AG09309 (cell line): ENCODE results near the gene RNASEL.
"Not testable (repeated sequence)": the region's sequence is repeated elsewhere in the genome, so short reads cannot be mapped to it uniquely, and the experiment has no call there.

ENCODE experiments used
- DNase-seq: peaks from one replicate; pipeline ENCODE4 v3.0.0-alpha.2; 2010; ENCODE audit warnings: low read depth
- H3K4me3 ChIP-seq: 2 replicates; pipeline ENCODE4 v1.5.1; 2011; ENCODE audit warnings: mild to moderate bottlenecking, low read depth, low read length, moderate library complexity; ENCODE audit not compliant: control insufficient read depth
- TF ChIP-seq, protein P1 (sequence below): IDR thresholded peaks from 2 replicates; pipeline ENCODE4 v1.5.1; 2011; ENCODE audit warnings: mild to moderate bottlenecking, low read depth, low read length, inconsistent platforms; ENCODE audit not compliant: insufficient read depth, control insufficient read depth; ENCODE audit errors: missing control alignments

Gene RNASEL

DNA sequence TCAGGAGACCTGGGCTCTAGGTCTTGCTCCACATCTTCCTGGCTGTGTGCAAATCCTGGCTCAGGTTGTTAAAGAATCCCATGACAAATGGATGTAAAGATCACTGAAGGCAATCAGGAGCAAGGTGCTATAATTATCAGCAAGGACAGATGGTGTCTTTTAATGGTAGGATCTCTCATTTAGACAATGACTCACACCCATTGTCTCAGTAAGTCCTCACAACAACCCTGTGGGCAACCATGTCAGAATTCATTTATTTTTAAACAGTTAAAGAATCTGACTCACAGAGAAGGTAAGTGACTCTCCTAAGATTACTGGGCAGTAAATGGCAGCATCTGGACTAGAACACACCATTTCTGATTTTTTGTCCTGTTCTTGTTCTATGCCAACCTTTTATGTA lies 32.8 kb downstream of the RNASEL start:
- DNase-seq = no peak

DNA sequence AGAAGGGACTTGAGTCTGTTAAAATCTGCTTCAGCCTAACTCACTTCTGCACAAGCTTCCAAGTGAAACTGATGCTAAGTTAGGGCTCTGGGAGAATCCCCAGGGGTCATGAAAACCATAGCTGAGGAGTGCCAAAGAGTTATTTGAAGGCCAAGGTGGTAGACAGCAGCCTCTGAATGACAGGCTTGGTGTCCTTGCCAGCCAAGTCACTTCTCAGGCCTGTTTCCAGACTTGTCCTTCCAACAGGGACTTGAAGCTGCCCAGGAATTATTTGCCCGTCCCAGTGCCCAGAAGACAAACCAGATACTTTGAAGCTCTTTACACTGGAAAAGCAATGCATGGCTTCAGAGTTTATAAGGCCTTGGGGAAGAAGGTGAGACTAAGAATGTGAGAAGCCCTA lies 33.6 kb downstream of the RNASEL start:
- TF ChIP-seq, protein P1, sequence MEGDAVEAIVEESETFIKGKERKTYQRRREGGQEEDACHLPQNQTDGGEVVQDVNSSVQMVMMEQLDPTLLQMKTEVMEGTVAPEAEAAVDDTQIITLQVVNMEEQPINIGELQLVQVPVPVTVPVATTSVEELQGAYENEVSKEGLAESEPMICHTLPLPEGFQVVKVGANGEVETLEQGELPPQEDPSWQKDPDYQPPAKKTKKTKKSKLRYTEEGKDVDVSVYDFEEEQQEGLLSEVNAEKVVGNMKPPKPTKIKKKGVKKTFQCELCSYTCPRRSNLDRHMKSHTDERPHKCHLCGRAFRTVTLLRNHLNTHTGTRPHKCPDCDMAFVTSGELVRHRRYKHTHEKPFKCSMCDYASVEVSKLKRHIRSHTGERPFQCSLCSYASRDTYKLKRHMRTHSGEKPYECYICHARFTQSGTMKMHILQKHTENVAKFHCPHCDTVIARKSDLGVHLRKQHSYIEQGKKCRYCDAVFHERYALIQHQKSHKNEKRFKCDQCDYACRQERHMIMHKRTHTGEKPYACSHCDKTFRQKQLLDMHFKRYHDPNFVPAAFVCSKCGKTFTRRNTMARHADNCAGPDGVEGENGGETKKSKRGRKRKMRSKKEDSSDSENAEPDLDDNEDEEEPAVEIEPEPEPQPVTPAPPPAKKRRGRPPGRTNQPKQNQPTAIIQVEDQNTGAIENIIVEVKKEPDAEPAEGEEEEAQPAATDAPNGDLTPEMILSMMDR = no peak
- no peak for DNase-seq

More for the DNA sequence above, 32.8 kb downstream of the RNASEL start:
- H3K4me3 ChIP-seq = no peak overlapping the region
- TF ChIP-seq, protein P1 = no peak

DNA sequence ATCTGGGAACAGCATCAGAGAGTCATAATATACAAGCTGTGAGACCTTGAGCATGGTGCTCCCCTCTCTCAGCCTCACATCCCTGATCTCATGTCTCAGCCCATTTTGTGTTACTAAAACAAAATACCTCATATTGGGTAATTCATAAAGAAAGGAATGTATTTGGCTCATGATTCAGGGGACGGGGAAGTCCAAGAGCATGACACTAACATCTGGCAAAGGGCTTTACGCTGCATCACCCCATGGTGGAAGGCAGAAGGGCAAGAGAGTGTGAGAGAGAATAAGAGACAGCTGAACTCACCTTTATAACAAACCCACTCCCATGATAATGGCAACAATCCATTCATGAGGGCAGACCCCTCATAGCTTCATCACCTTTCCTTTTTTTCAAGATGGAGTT lies 36.5 kb downstream of the RNASEL start:
- no peak for DNase-seq

More for the DNA sequence above, 33.6 kb downstream of the RNASEL start:
- H3K4me3 ChIP-seq = no peak overlapping the region

DNA sequence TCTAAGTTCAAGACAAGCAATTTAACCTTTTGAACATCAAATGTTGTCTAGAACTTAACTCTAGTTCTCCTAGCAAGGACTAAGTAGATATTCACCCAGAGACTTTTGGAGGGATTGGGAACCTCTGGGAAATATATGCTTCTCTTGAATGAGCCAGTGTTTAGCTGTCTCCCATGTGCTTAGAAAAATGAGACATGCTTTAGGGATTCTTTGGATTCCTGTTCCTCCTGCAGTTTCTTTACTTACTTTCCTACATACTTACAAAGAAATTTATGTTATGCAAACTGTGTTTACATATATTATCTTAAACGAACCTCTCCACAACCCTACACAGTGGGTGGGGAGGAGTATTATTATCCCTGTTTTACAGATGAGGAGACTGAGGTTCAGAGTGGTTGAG lies 39.2 kb downstream of the RNASEL start:
- no peak overlapping the region for H3K4me3 ChIP-seq
- TF ChIP-seq, protein P1 = no peak
- DNase-seq = no peak

More for the DNA sequence above, 36.5 kb downstream of the RNASEL start:
- no peak overlapping the region for H3K4me3 ChIP-seq
- TF ChIP-seq, protein P1 = no peak

DNA sequence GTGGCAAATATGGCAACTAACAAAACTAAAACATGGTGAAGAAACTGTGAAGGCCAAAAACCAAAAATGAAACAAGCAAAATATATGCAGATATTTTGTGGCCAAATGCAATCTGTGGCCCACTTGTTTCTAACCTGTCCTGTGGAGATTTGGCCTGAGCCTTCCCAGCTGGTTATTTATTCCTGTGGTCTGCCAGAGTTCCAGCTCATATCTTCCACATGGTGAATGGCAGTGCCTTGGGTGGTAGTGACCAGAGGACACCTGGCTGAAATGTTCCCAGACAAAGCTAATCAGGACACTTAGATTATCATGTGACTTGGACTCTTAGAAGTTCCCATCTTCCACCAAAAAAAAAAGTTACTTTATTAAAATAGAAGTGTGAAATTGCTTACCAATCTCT lies 39.7 kb downstream of the RNASEL start:
- H3K4me3 ChIP-seq = no peak overlapping the region
- TF ChIP-seq, protein P1 = no peak
- no peak for DNase-seq

DNA sequence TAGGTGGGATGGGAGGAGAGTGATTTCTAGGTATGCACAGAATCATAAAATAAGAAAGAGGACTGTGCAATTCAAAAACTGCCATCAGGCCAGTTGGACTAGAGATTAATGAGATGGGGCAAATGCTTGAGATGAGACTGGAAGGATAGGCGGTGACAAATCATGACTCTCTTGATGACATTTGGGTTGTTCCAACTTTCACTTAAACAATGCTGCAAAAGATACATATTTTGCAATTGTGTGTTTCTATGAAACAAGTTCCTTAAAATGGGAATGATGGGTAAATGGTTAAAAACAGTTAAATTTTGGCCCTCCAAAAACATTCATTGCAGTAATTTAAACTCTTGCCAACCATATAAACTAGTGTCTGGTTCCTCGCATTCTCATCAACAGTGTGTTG lies 55.2 kb downstream of the RNASEL start:
- H3K4me3 ChIP-seq = no peak overlapping the region
- no peak for DNase-seq
- TF ChIP-seq, protein P1 = no peak

DNA sequence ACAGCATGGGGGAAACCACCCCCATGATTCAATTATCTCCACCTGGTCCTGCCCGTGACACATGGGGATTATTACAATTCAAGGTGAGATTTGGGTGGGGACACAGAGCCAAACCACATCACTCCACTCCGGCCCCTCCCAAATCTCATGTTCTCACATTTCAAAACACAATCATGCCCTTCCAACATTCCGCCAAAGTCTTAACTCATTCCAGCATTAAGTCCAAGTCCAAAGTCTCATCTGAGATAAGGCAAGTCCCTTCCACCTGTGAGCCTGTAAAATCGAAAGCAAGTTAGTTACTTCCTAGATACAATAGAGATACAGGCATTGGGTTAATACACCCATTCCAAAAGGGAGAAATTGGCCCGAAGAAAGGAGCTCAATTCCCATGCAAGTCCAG lies 60.9 kb downstream of the RNASEL start:
- DNase-seq = not testable (repeated sequence)

More for the DNA sequence above, 60.9 kb downstream of the RNASEL start:
- H3K4me3 ChIP-seq = not testable (repeated sequence)
